OCI-LY7 (cell line): ENCODE data around the gene TBC1D2B. TPM values are rescaled to one million over a fixed set of nuclear protein-coding genes. Genes with fewer than 3 reads are reported as not detected.

Experiments
- BruUV-seq: library from RNA; stranded (reverse); fragments of 400-500 nt; replicated peaks from 2 replicates; lab custom pipeline; 2021; lab: Mats Ljungman, UMichigan
- CTCF ChIA-PET: fragments of 300-600 bp; sonication (Branson Sonifier 250); formaldehyde crosslinking; loops from one replicate; lab custom pipeline; 2022; ENCODE audit warnings: antibody characterized with exemption; ENCODE audit not compliant: unreplicated experiment; lab: Charles Lee
- POLR2A ChIA-PET: fragments of 300-600 bp; sonication (Branson Sonifier 250); formaldehyde crosslinking; loops from one replicate; lab custom pipeline; 2022; ENCODE audit warnings: antibody characterized with exemption; lab: Charles Lee
- DNase-seq: peaks from one replicate; pipeline ENCODE4 v3.0.0-alpha.2; 2015; ENCODE audit warnings: low spot score
- H2AFZ ChIP-seq: fragments of 200-600 bp; sonication (generic), shearing (Covaris generic); 2 replicates; pipeline ENCODE4 v1.6.1; 2014; ENCODE audit warnings: mild to moderate bottlenecking, antibody characterized with exemption, low read length, moderate library complexity
- H3K27ac ChIP-seq: fragments of 200-600 bp; sonication (generic); 2 replicates; pipeline ENCODE4 v1.5.1; 2014; ENCODE audit warnings: mixed run types, low read depth, mild to moderate bottlenecking, moderate library complexity, low read length, inconsistent platforms; ENCODE audit not compliant: poor library complexity, severe bottlenecking
- H3K36me3 ChIP-seq: fragments of 200-600 bp; sonication (generic); 2 replicates; pipeline ENCODE4 v1.6.1; 2014; ENCODE audit warnings: mild to moderate bottlenecking, antibody characterized with exemption, low read length, moderate library complexity, mixed read lengths; ENCODE audit not compliant: insufficient read depth
- H3K4me1 ChIP-seq: fragments of 200-600 bp; sonication (generic); 2 replicates; pipeline ENCODE4 v1.5.1; 2014; ENCODE audit warnings: mild to moderate bottlenecking, low read length; ENCODE audit not compliant: insufficient read depth, poor library complexity, severe bottlenecking
- H3K4me2 ChIP-seq: fragments of 200-600 bp; sonication (generic); 2 replicates; pipeline ENCODE4 v1.6.1; 2014; ENCODE audit warnings: mild to moderate bottlenecking, low read length
- H3K4me3 ChIP-seq: fragments of 200-600 bp; sonication (generic); 2 replicates; pipeline ENCODE4 v1.5.1; 2014; ENCODE audit warnings: mild to moderate bottlenecking, low read depth, low read length; ENCODE audit not compliant: poor library complexity, severe bottlenecking
- H3K79me2 ChIP-seq: fragments of 200-600 bp; sonication (generic); 2 replicates; pipeline ENCODE4 v1.6.1; 2016; ENCODE audit warnings: low read depth, mild to moderate bottlenecking, low read length, moderate library complexity, mixed read lengths; ENCODE audit not compliant: insufficient read depth
- H3K9me2 ChIP-seq: fragments of 200-600 bp; sonication (generic); 2 replicates; pipeline ENCODE4 v1.6.1; 2016; ENCODE audit warnings: mild to moderate bottlenecking, low read length, mixed read lengths; ENCODE audit not compliant: insufficient read depth
- H3K9me3 ChIP-seq: fragments of 200-600 bp; sonication (generic); 2 replicates; pipeline ENCODE4 v1.6.1; 2014; ENCODE audit warnings: mild to moderate bottlenecking, mixed run types, low read length, mixed read lengths
- H4K20me1 ChIP-seq: fragments of 200-600 bp; sonication (generic); 2 replicates; pipeline ENCODE4 v1.6.1; 2014; ENCODE audit warnings: mild to moderate bottlenecking, antibody characterized with exemption, low read length, moderate library complexity, mixed read lengths; ENCODE audit not compliant: insufficient read depth
- EZH2phosphoT487 ChIP-seq: fragments of 200-600 bp; sonication (generic); IDR thresholded peaks from 2 replicates; pipeline ENCODE4 v1.6.1; 2018; ENCODE audit warnings: low read depth, borderline replicate concordance, mild to moderate bottlenecking, mixed run types, antibody characterized with exemption, low read length, moderate library complexity, mixed read lengths
- intact Hi-C: fragments of 100-400 bp; cut with micrococcal nuclease; formaldehyde crosslinking; loops from one replicate; pipeline ENCODE4 v1.10.0; 2022; ENCODE audit not compliant: unreplicated experiment
- total RNA-seq, 2 experiments: library from RNA; depleted of rRNA in 1 of 2; stranded (reverse); fragments of >200 nt in 1 of 2; shearing (Covaris generic) in 1 of 2; gene quantifications; 2 replicates each; pipeline ENCODE4 v1.2.3, GENCODE V29; 2014 to 2022
- TF ChIP-seq, protein P1 (sequence below): fragments of 200-600 bp; sonication (generic); conservative IDR thresholded peaks from 2 replicates; pipeline ENCODE4 v1.5.1; 2014; ENCODE audit warnings: mild to moderate bottlenecking, antibody characterized with exemption, low read length, moderate library complexity, mixed read lengths

TBC1D2B gene
- total RNA-seq, 2 experiments from 2014 or later: 30.9 to 41.5 TPM

DNA sequence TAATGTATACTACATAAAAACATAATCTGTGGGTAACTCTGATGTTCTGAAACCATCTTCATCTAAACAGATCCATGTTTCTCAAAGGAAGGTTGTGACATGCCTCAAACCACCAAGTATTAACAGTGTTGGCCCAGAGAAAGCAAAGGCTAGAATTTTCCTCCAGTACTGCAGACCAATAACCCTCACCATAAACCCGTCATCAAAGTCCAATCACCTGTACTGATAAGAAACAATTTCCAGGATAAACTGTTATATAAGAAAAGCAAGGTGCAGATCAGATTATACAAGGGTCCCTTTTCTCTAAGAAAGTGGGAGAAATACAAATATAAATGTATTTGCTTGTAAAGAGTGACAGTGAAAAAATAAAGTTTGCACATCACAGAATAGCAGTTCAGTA, 32.3 kb downstream of the TBC1D2B start:
- no TSS peak for BruUV-seq
- Histone ChIP-seq H3K4me3 (no peak overlapping the region), H2AFZ (no peak overlapping the region), H3K4me2 (no peak overlapping the region), H3K36me3 (peaks cover 71% of the 10 kb centered on the region), H3K79me2 (peaks cover under 1% of the 10 kb centered on the region; the same call in 1 of the 2 replicates), H4K20me1 (peaks cover 5% of the 10 kb centered on the region; the same call in 1 of the 2 replicates), H3K4me1 (peaks cover 29% of the 10 kb centered on the region), H3K27ac (no peak overlapping the region), H3K9me3 (no peaks in the 10 kb centered on the region), H3K9me2 (no peaks in the 10 kb centered on the region)
- intact Hi-C loops: no loop called here
- CTCF ChIA-PET: no interaction called here
- no peak for TF ChIP-seq EZH2phosphoT487
- TF ChIP-seq, protein P1, sequence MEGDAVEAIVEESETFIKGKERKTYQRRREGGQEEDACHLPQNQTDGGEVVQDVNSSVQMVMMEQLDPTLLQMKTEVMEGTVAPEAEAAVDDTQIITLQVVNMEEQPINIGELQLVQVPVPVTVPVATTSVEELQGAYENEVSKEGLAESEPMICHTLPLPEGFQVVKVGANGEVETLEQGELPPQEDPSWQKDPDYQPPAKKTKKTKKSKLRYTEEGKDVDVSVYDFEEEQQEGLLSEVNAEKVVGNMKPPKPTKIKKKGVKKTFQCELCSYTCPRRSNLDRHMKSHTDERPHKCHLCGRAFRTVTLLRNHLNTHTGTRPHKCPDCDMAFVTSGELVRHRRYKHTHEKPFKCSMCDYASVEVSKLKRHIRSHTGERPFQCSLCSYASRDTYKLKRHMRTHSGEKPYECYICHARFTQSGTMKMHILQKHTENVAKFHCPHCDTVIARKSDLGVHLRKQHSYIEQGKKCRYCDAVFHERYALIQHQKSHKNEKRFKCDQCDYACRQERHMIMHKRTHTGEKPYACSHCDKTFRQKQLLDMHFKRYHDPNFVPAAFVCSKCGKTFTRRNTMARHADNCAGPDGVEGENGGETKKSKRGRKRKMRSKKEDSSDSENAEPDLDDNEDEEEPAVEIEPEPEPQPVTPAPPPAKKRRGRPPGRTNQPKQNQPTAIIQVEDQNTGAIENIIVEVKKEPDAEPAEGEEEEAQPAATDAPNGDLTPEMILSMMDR: no peak
- POLR2A ChIA-PET: no interaction called here
- no peak for DNase-seq

DNA sequence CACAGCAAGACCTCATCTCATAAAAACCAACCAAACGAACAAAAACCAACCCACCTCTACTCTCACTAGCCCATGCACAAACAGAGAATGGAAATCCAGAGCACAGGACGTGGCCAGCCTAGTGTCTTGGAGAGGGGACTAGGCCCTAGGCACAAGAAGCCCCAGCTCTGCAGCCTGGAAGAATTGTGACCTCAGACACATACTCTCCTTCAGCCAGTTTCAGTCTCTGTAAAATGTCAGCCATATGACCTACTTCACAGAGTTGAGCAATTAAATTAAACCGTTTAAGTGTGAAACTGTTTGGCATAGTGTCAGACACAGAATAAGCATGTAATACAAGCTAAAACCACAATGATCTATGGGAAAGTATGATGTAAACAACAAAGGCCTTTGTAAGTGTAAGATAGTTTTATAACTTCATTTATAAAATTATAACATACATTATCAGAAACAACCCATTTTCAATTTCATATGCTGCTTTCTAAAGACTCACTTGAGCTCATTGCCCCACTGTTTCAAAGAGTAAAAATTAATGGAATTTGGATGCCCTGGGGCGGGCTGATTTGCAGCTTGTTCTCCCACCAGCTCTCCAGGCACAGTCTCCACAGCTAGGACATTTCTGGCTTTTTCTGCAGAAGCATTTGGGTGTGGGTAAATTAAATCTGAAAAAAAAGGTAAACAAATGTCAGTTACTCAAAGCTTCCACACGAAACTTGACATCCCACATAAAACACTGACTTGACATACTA, 32.9 kb downstream of the TBC1D2B start:
- DNase-seq: no peak
- no TSS peak for BruUV-seq
- Histone ChIP-seq H3K4me3 (no peak overlapping the region), H3K36me3 (peaks cover 65% of the 10 kb centered on the region), H3K27ac (no peak overlapping the region), H3K9me2 (no peaks in the 10 kb centered on the region), H3K4me1 (peaks cover 23% of the 10 kb centered on the region), H3K79me2 (no peaks in the 10 kb centered on the region), H4K20me1 (peaks cover 5% of the 10 kb centered on the region; the same call in 1 of the 2 replicates), H2AFZ (no peak overlapping the region), H3K4me2 (no peak overlapping the region), H3K9me3 (no peaks in the 10 kb centered on the region)
- ChIA-PET CTCF (no interaction called here), POLR2A (no interaction called here)
- intact Hi-C loops: no loop called here
- no peak for TF ChIP-seq EZH2phosphoT487
- TF ChIP-seq, protein P1: no peak

DNA sequence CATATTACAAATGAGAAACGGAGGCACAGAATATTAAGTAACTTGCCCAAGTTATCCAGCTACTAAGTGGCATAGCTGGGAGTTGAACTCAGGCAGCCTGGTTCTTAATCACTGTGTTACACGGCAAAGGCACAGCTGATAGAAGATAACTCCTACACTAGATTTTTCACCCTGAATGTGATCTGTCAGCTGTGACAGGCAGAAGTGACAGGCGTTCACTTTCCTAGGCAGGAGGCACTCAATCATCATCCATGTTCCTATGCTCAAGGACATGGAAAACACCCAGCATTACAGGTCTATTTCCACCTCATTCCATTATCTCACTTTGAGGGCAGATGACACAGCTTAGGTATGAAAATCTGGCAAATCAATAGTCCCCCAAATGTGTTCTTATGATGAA, 35.6 kb downstream of the TBC1D2B start:
- Histone ChIP-seq H3K4me1 (peaks cover 15% of the 10 kb centered on the region), H3K4me2 (no peak overlapping the region), H4K20me1 (peaks cover 5% of the 10 kb centered on the region; the same call in 1 of the 2 replicates), H3K9me2 (no peaks in the 10 kb centered on the region), H3K36me3 (peaks cover 55% of the 10 kb centered on the region), H2AFZ (no peak overlapping the region), H3K4me3 (no peak overlapping the region), H3K79me2 (no peaks in the 10 kb centered on the region), H3K27ac (no peak overlapping the region), H3K9me3 (no peaks in the 10 kb centered on the region)
- intact Hi-C loops: no loop called here
- POLR2A ChIA-PET: interaction anchor here (1.2 to 1.3 kb wide), 2 partner anchors 7 to 9 kb away, joined by 3 to 6 read pairs; no protein-coding TSS in a partner anchor
- TF ChIP-seq, protein P1: no peak
- TF ChIP-seq EZH2phosphoT487: no peak
- CTCF ChIA-PET: no interaction called here
- BruUV-seq: no TSS peak
- no peak for DNase-seq
